ENCODE results near the gene SIRT2. TPM values are rescaled to one million over a fixed set of nuclear protein-coding genes. Genes with fewer than 3 reads are reported as not detected.

SIRT2 gene
- total RNA-seq, 2 donors from 2014 or later: 41.7 to 48.1 TPM

GRCh38 chr19:38851622-38852230, 47.7 kb downstream of the SIRT2 start:
- intact Hi-C loops (cut with DNase I): loop anchor here (2.0 to 5.0 kb wide), 2 partner anchors 27 to 204 kb away; partner anchors contain the start of genes ACTN4 (in 1 of the 2) and RINL (in 1 of the 2)

GRCh38 chr19:38850976-38851621, 48.3 kb downstream of the SIRT2 start:
- peak; percentile 85 for DNase-seq (ENCODE audit: low spot score)
- intact Hi-C loops (cut with DNase I): loop anchor here in 1 of 2 donors (5.0 kb wide), 1 partner anchor 204 kb away; the partner anchor contains the start of gene ACTN4

More at GRCh38 chr19:38851622-38852230, 47.7 kb downstream of the SIRT2 start:
- peak; percentile 98 for DNase-seq (ENCODE audit: low spot score)

- peak; percentile 100 for DNase-seq (ENCODE audit: low spot score)
- intact Hi-C loops (cut with DNase I): loop anchor here in 1 of 2 donors (5.0 kb wide), 1 partner anchor 203 kb away; the partner anchor contains the start of gene ACTN4
Observed at GRCh38 chr19:38850436-38850975, 48.9 kb downstream of the SIRT2 start.

GRCh38 chr19:38849860-38850435, 49.5 kb downstream of the SIRT2 start, which contains the start of gene HNRNPL:
TSS of gene HNRNPL (minus strand) at chr19:38849986. CDS start at chr19:38849966, 20 bp downstream.
- peak; percentile 99 for DNase-seq (ENCODE audit: low spot score)
- intact Hi-C loops (cut with DNase I): loop anchor here in 1 of 2 donors (5.0 kb wide), 1 partner anchor 203 kb away; the partner anchor contains the start of gene ACTN4

- intact Hi-C loops (cut with DNase I): no loop called here
Observed at GRCh38 chr19:38849147-38849859, 50.1 kb downstream of the SIRT2 start.

GRCh38 chr19:38848299-38849146, 50.9 kb downstream of the SIRT2 start:
- intact Hi-C loops (cut with DNase I): no loop called here
- no peak for DNase-seq (ENCODE audit: low spot score)

More at GRCh38 chr19:38849147-38849859, 50.1 kb downstream of the SIRT2 start:
- DNase-seq (ENCODE audit: low spot score): peak; percentile 99

GRCh38 chr19:38846097-38846496, 53.3 kb downstream of the SIRT2 start:
- intact Hi-C loops (cut with DNase I): no loop called here
- DNase-seq (ENCODE audit: low spot score): no peak

- DNase-seq (ENCODE audit: low spot score): no peak
- intact Hi-C loops (cut with DNase I): no loop called here
Observed at GRCh38 chr19:38845374-38846024, 53.9 kb downstream of the SIRT2 start.

- no peak for DNase-seq (ENCODE audit: low spot score)
- intact Hi-C loops (cut with DNase I): no loop called here
Observed at GRCh38 chr19:38844093-38844686, 55.2 kb downstream of the SIRT2 start.

GRCh38 chr19:38843175-38843758, 56.2 kb downstream of the SIRT2 start:
- intact Hi-C loops (cut with DNase I): no loop called here
- DNase-seq (ENCODE audit: low spot score): no peak

GRCh38 chr19:38842439-38843174, 56.8 kb downstream of the SIRT2 start:
- intact Hi-C loops (cut with DNase I): no loop called here

GRCh38 chr19:38841787-38842438, 57.5 kb downstream of the SIRT2 start:
- no peak for DNase-seq (ENCODE audit: low spot score)
- intact Hi-C loops (cut with DNase I): no loop called here

More at GRCh38 chr19:38842439-38843174, 56.8 kb downstream of the SIRT2 start:
- no peak for DNase-seq (ENCODE audit: low spot score)

- no peak for DNase-seq (ENCODE audit: low spot score)
- intact Hi-C loops (cut with DNase I): no loop called here
Observed at GRCh38 chr19:38841180-38841766, 58.1 kb downstream of the SIRT2 start.

GRCh38 chr19:38840583-38840968, 58.8 kb downstream of the SIRT2 start:
- no peak for DNase-seq (ENCODE audit: low spot score)
- intact Hi-C loops (cut with DNase I): no loop called here

- intact Hi-C loops (cut with DNase I): loop anchor here in 1 of 2 donors (10.0 kb wide), 2 partner anchors 105 to 195 kb away; partner anchors contain the start of gene ACTN4
- DNase-seq (ENCODE audit: low spot score): no peak
Observed at GRCh38 chr19:38839816-38840582, 59.4 kb downstream of the SIRT2 start.
